ENCODE measurements around the gene STAB1. TPM values are rescaled to one million over a fixed set of nuclear protein-coding genes. Genes with fewer than 3 reads are reported as not detected.

The STAB1 gene
- polyA plus RNA-seq, 4 donors, result 31.7 to 48.0 (median 41.1) TPM

GRCh38 chr3:52555056-52555455, 59.9 kb downstream of the STAB1 start:
- no peak for DNase-seq (ENCODE audit: low read depth in 4 of 4, low spot score in 3 of 4)

DNA sequence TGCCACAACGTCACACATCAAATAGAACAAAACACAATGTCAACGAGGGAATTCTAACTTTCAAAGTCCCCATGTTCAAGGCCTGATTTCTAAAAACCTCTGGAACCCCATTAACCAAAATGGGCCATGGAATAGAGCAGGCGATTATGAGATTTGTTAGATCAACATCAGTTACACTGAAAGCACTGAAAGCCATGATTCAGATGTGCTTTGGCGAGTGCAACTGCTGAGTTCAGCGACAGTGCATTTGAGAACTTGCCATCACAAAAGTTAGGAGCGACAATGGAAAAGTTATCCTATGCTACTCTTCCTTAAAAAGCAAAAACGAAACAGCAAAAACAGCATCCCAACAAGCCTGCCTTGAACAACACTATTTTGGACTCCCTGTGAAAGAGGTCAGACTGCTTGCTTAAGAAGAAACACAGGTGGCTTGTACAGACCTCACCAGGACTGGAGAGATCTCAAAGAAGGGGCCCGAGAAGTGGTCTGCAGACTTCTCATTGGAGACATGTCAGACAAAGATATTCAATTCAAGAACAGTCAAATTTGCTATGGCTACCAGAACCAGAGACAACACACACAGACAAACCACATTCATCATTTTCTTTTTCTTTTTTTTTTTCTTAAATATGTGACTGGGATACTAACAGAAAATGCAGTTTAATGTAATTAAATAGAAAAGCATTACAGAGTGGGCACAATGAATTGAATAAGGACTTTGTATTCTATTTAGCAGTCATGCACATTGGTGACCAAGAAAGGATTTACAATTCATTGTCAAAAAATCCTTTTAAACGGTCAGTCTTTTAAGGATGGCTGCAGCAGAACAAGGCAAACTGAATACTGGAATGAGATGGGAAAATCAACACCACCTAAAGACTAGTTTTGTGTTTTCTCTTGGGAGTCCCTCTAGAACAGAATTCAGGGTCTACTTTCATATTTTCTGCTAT, 62.1 kb downstream of the STAB1 start:
- DNase-seq (ENCODE audit: low read depth in 4 of 4, low spot score in 3 of 4), result no peak

DNA sequence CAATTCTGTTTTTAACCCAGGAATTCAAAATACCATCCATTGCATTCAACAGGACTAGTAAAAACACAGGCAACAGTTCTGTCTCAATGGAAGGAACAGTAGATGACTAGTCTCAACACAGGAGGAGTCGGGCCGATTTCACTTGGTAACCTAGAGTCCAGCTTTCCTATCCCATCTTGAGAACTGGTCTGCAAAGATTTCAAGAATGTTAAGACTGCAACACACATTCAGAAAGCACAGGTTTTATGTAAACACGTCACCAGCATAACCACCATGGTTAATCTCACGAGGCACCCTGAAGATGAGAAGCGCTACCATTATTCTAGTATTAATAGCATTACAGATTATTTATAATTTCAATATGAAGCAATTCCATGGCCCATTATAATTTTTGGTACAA, 63.3 kb downstream of the STAB1 start:
- DNase-seq (ENCODE audit: low read depth in 4 of 4, low spot score in 3 of 4), result no peak

DNA sequence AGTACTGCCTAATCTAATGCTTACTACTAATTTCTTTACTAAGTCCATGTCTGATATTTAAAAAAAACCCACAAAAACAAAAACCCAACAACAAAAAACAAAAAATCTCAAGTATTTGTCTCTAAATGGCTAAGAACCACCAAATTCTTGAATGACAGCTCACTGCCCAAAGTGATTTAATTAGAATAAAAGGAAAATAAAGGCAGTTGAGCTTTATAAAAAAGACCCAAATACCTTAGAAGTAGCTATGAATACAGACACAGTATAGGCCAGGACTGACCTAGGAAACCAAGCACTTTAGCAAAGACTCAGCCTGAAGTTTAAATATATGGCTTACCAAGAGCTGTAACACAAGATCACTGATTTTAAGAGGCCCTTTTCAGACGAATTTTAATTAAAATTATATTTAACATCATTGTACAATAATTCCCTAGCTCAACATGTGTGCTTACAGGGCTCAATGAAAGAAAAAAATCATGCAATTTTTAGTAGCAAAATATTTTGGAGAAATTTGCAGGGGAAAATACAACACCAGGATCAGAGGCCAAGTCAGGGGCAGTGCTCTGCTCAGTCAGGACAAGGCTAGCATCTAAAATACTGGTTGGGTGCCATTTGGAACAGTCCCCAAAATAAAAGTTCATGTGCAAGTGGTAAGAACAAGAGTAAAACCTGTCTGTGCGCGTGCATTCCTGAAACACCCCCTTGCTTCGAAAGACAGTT, 66.0 kb downstream of the STAB1 start:
- no peak for DNase-seq (ENCODE audit: low read depth in 4 of 4, low spot score in 3 of 4)

DNA sequence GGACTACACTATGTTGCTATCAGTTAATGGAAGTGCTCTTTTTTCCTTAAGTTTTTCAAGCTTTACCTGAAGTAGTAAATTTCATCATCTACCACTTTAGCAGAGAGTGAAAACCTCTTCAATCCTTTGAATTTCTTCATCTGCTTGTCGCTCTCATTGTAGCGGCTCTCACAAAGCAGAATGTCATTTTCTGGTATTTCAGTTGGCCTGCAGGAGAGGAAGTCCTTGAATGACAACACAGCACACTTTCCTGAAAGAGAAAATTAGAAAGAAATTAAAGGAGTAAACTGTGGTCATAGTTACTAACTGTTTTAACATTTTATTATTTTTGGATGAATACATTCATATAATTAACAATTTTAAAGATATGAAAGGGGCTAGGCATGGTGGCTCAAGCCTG, 68.8 kb downstream of the STAB1 start:
- no peak for DNase-seq (ENCODE audit: low read depth in 4 of 4, low spot score in 3 of 4)

- DNase-seq (ENCODE audit: low read depth in 4 of 4, low spot score in 3 of 4), result no peak
Measured at GRCh38 chr3:52568069-52568468, 72.9 kb downstream of the STAB1 start.

- no peak for DNase-seq (ENCODE audit: low read depth in 4 of 4, low spot score in 3 of 4)
Measured at GRCh38 chr3:52570076-52570475, 74.9 kb downstream of the STAB1 start.

GRCh38 chr3:52572221-52572620, 77.1 kb downstream of the STAB1 start:
- no peak for DNase-seq (ENCODE audit: low read depth in 4 of 4, low spot score in 3 of 4)

Other genes with a start within 250 kb of the STAB1 start
- 10 to 100 TPM; 18.4 to 33.8 (median 21.1) TPM for gene PPM1M, start 249.6 kb upstream of the STAB1 start, polyA plus RNA-seq (ENCODE audit: insufficient read length in 4 of 4)
- 100 to 1,000 TPM in 2 of 4 donors, 10 to 100 TPM in 2; 91.2 to 119 (median 103) TPM for gene WDR82, start 216.7 kb upstream of the STAB1 start, polyA plus RNA-seq (ENCODE audit: insufficient read length in 4 of 4)
- gene GLYCTK, start 207.5 kb upstream of the STAB1 start, polyA plus RNA-seq (ENCODE audit: insufficient read length in 4 of 4), result 10 to 100 TPM; 11.3 to 40.2 (median 26.1) TPM
- 10 to 100 TPM in 1 of 4 donors, 1 to 10 TPM in 3; 5.6 to 12.7 (median 7.7) TPM for gene DNAH1, start 179.0 kb upstream of the STAB1 start, polyA plus RNA-seq (ENCODE audit: insufficient read length in 4 of 4)
- 10 to 100 TPM; 73.0 to 91.9 (median 75.7) TPM for gene BAP1, start 85.3 kb upstream of the STAB1 start, polyA plus RNA-seq (ENCODE audit: insufficient read length in 4 of 4)
- gene PHF7, start 84.7 kb upstream of the STAB1 start, polyA plus RNA-seq (ENCODE audit: insufficient read length in 4 of 4), result 10 to 100 TPM in 2 of 4 donors, 1 to 10 TPM in 2; 7.4 to 11.4 (median 9.5) TPM
- 10 to 100 TPM in 3 of 4 donors, 1 to 10 TPM in 1; 5.7 to 30.7 (median 26.9) TPM for gene SEMA3G, start 50.2 kb upstream of the STAB1 start, polyA plus RNA-seq (ENCODE audit: insufficient read length in 4 of 4)
- gene TNNC1, start 41.3 kb upstream of the STAB1 start, polyA plus RNA-seq (ENCODE audit: insufficient read length in 4 of 4), result 10 to 100 TPM in 1 of 4 donors, 1 to 10 TPM in 3; 6.6 to 11.1 (median 7.0) TPM
- 100 to 1,000 TPM in 3 of 4 donors, 10 to 100 TPM in 1; 87.4 to 139 (median 107) TPM for gene NISCH, start 39.7 kb upstream of the STAB1 start, polyA plus RNA-seq (ENCODE audit: insufficient read length in 4 of 4)
- gene NT5DC2, start 38.5 kb downstream of the STAB1 start, polyA plus RNA-seq (ENCODE audit: insufficient read length in 4 of 4), result 100 to 1,000 TPM in 3 of 4 donors, 10 to 100 TPM in 1; 97.3 to 156 (median 147) TPM
- 10 to 100 TPM; 12.2 to 23.4 (median 14.8) TPM for gene UQCC5, start 41.3 kb downstream of the STAB1 start, polyA plus RNA-seq (ENCODE audit: insufficient read length in 4 of 4)
- 10 to 100 TPM; 57.9 to 66.9 (median 61.1) TPM for gene PBRM1, start 190.6 kb downstream of the STAB1 start, polyA plus RNA-seq (ENCODE audit: insufficient read length in 4 of 4)
- gene GNL3, start 190.7 kb downstream of the STAB1 start, polyA plus RNA-seq (ENCODE audit: insufficient read length in 4 of 4), result 100 to 1,000 TPM in 3 of 4 donors, 10 to 100 TPM in 1; 80.6 to 118 (median 114) TPM
- gene GLT8D1, start 210.5 kb downstream of the STAB1 start, polyA plus RNA-seq (ENCODE audit: insufficient read length in 4 of 4), result 100 to 1,000 TPM; 113 to 181 (median 138) TPM
- gene SPCS1, start 210.8 kb downstream of the STAB1 start, polyA plus RNA-seq (ENCODE audit: insufficient read length in 4 of 4), result 100 to 1,000 TPM; 128 to 171 (median 160) TPM